ENCODE measurements around the gene C10orf71. TPM values are rescaled to one million over a fixed set of nuclear protein-coding genes. Genes with fewer than 3 reads are reported as not detected.

C10orf71 gene
- total RNA-seq, 1 donor from 2014 or later, result 0.18 TPM

DNA sequence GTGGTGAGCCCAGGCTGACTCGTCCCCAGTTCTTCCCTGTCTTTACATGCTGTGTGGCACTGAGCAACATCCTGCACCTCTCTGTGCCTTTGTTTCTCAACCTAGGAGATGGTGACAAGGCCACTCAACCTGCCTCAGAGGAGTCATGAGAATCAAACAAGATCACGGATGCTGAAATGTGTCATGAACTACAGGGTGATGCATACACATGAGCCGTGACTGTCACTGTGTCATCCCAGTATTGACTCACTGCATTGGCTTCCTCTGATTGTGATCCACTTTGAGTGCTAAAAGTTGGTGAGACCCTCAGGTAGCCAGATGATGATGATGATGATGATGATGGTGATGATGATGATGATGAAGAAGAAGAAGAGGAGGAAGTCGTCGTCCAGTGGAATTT lies 11.5 kb downstream of the C10orf71 start:
- no peak for ATAC-seq
- intact Hi-C loops (cut with DNase I), result no loop called here
- no peak for DNase-seq (ENCODE audit: low spot score)

DNA sequence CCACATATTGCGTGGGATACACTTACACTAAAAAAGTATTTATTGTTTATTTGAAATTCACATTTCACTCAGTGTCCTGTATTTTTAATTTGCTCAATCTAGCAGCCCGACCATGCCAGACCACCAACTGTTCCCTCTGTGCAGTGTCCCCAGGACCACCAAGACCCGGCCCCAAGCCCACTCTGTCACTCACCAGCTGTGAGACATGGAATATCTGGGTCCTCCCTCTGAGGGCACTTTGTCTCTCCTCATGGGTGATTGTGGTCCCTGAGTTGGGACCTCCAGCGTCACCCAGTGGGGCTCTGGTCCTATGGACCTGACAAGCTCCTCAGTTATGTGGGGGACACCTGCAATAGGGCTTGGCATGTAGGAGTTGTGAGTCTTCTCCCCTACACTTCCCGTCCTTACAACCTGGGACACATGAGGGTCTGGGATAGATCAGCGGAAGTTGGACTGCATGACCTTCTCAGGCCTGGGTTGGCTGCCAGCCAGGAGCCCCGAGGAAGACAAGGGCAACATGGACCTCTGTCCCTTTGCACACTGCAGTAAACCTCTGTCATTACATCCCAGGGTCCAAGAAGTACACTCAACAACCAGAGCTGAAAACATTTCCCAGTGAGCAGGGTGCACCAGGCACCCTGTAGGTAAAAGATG lies 12.1 kb downstream of the C10orf71 start:
- no peak for ATAC-seq
- intact Hi-C loops (cut with DNase I), result no loop called here
- DNase-seq (ENCODE audit: low spot score), result no peak

DNA sequence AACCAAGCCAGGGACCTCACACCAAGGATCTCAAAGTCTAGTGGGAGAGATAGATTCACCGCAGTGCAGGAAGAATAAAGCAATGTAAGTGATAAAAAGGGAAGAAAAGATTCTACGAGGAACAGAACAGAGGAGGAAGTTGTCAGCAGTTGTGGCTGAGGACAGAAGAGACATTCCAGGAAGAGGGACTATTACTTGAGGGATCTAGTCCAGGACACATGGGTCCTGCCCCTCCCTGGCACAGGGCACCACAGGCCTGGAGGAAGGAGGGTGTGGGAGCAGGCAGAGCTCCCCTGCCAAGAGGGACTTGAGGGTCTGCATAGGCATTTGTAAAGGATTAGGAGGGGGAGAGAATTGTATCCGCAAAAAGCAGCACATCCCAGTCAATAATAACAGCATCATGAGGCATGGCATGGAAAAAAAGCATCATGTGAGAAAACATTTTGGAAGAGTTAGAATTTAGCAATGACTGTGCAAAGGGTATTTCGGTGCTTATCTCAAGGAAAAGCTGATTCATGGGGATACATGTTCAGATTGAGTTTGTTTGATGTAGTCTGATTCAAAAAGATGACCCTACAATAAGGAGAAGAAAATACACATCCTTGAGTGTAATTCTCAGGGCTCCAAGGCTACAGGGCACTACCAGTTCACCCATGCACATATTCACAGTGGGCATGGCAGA lies 12.7 kb downstream of the C10orf71 start:
- intact Hi-C loops (cut with DNase I), result no loop called here
- DNase-seq (ENCODE audit: low spot score), result no peak
- no peak for ATAC-seq

DNA sequence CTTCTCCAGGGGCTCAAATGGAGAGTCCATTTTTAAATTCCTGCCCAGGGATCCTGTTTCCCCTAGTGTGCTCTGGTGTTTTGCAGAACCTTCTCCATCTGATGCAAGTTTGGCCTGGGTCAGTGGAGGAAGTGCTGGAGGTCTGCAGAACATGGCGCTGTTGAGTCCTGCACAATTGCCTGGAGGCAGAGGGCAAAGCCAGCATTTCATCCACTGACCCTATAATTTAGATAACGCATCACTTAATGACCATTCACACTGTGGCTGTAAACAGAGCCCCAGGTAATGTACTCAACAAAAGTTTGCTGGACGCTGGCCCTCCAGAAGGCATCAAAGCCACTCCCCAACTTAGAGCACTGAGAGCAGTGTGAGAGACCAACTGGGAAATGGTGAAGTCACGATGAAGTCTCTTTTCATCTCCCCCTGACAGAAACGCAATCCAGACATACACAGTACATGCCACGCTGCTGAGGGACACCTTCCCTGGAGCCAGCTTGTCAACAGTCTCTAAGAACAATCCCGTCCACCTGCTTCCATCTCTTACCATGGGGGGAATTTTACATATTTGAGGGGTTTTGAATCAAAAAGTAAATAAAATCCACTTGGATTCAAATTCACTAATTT lies 13.4 kb downstream of the C10orf71 start:
- intact Hi-C loops (cut with DNase I), result no loop called here
- ATAC-seq, result no peak
- no peak for DNase-seq (ENCODE audit: low spot score)

DNA sequence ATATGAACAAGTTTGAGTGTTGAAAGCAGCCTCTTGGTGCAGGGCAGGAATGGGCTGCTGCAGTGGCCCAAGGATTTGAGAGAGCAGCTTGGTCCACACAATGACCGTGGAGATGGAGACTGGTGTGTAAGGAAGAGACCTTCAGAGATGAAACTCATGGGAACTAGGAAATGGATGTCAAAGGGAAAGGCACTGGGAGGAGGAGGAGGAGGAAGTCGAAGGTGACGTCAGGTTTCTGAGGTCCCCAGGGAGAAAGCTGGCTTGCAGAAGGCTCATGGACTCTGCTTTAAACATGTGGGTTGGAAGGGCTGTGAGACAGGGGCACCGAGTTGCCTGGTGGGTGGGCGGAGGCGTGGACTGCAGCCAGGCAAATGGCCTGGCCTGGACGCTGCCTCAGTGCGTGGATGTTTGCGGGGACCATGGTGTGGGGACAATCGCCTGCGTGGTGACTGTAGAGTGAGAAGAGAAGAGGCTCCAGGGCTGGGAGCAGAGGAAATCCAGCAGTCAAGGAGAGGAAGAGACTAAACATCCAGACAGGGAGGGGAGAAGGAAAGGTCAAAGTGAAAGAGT lies 14.6 kb downstream of the C10orf71 start:
- ATAC-seq (no peak), DNase-seq (ENCODE audit: low spot score) (no peak)
- intact Hi-C loops (cut with DNase I), result no loop called here

DNA sequence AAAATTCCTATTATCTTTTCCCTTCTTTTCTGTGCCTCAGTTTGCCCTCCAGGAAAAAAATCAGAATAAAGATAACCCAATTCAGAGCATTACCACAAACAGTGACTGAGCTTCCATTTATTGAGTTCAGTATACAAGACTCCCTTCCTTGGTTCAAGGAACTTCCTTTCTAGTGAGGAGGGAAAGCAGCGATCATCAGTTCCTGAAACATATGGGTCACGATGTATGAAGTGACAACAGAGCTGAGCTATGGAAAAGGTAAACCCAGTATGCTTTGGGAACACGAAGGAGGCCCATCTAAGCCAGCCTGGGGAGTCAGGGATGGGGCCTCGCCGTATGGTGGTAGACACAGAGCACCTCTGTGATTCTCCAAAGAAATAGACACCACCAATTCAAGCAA lies 15.8 kb downstream of the C10orf71 start:
- DNase-seq (ENCODE audit: low spot score), result no peak
- intact Hi-C loops (cut with DNase I), result no loop called here
- ATAC-seq, result no peak

DNA sequence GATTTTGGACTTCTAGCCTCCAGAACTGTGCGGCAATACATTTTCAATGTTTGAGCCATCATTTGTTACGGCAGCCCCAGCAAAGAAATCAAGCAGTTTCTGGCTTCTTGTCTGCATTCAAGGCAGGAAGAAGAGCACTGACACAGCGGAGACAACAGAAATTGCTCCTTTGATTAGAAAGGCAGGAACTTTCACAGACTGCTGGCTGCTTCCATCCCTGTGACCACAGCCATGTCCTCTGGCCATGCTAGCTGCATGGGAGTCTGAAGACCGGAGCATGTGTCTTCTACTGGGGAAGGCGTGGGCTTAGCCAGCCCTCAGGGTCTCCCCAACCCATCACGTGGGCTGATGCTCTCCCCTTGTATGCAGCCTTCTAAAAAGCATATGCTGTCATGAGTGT lies 19.1 kb downstream of the C10orf71 start:
- ATAC-seq (no peak), DNase-seq (ENCODE audit: low spot score) (no peak)
- intact Hi-C loops (cut with DNase I), result no loop called here

DNA sequence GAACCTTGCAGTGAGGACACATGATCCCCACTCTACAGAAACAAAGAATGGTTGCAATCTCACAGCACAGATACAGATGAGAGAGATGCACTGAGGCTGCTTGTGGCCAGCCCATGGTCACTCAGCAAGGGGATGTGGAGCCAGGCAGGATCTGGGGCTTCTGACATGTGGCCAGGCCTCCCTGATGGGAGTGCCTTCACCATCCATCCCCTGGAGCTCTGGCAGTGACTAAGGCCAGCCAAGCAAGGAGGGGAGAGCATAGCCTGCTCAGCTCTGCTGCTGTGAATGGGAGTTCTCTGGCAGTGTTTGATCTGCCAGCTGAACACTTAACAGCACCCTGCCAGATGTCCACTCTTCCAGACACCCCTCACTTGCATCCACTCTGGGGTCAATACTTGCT lies 19.8 kb downstream of the C10orf71 start:
- intact Hi-C loops (cut with DNase I), result no loop called here
- DNase-seq (ENCODE audit: low spot score) (no peak), ATAC-seq (no peak)

DNA sequence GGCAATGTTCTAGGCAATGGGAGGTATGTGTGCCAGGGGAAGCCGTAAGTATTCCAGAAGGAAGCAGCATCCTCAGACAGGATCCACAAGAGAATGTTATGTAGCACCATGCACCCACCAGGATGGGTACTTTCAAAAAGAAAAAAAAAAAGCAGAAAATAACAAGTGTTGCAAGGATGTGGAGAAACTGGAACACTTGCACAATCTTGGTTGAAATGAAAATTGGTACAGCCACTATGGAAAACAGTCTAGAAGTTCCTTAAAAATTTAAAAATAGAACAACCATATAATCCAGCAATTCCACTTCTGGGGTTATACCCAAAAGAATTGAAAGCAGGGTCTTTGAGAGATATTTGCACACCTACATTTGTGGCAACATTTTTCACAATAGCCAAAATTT lies 20.2 kb downstream of the C10orf71 start:
- intact Hi-C loops (cut with DNase I), result no loop called here
- ATAC-seq (no peak), DNase-seq (ENCODE audit: low spot score) (no peak)

DNA sequence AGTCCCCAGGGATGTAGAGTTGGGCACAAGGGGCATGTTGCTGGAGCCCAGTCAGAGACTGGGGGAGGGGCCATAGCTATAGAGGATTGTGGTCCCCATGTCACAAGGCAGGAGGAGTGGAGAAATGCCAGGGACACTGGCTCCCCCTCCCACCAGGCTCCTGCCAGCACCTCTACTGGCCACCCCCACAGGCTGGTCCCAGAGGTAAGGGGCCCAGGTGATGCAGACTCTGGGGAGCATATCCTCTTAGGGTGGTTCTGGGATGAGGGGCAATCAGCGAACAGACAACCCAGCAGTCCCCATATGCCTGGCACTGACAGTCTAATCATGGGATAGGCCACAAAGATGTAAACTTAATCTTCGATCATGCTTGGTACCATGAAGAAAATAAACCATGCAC lies 21.2 kb downstream of the C10orf71 start:
- DNase-seq (ENCODE audit: low spot score), result no peak

DNA sequence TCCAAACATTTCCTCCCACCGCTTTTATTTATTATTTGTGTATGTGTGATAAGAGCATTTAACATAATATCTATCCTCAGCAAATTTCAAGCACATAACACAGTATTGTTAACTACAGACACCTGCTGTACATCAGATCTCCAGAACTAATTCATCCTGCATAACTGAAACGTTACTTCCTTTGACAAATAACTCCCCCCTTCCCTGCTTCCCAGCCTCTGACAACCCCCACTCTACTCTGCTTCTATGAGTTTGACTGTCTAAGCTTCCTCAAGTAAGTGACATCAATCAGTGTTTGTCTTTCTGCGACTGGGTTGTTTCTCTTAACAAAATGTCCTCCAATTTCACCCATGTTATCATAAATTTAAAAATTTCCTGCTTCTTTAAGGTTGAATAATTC lies 22.1 kb downstream of the C10orf71 start:
- no peak for DNase-seq (ENCODE audit: low spot score)
- ATAC-seq, result no peak
- intact Hi-C loops (cut with DNase I), result no loop called here

More for the DNA sequence above, 21.2 kb downstream of the C10orf71 start:
- no peak for ATAC-seq
- intact Hi-C loops (cut with DNase I), result no loop called here

DNA sequence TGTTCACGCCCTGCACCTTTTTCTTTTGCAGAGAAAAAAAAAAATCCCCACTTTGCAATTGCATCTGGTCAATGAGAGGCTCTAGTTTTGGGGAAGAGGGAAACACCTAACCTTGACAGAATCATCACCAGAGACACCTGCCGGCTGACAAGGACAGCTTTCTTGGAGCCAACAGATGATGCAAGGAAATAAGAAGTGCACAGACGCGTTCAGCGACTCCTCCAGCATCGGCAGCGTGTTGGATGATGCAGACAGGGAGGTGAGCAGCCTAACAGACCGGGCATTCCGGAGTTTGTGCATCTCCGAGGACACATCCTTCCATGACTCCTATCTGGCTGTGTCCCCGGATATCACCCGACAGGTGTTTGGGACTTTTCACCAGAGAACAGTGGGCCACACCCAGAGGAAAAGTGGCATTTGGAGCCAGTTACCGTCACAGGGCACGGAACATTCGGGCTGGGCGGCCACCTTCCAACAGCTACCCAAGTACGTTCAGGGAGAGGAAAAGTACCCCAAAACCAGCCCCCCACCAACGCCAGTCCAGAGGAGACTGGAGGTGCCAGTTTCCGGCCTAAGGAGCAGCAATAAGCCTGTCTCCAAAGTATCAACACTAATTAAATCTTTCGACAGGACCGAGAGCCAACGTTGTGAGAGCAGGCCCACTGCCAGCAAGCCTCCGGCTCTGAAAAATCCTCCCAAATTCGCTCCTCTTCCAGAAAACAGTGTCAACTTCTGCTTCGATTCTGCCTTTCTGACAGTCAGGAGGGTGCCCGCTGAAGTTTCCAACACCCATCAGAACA lies 23.6 kb downstream of the C10orf71 start:
- intact Hi-C loops (cut with DNase I), result no loop called here
- DNase-seq (ENCODE audit: low spot score) (no peak), ATAC-seq (no peak)

DNA sequence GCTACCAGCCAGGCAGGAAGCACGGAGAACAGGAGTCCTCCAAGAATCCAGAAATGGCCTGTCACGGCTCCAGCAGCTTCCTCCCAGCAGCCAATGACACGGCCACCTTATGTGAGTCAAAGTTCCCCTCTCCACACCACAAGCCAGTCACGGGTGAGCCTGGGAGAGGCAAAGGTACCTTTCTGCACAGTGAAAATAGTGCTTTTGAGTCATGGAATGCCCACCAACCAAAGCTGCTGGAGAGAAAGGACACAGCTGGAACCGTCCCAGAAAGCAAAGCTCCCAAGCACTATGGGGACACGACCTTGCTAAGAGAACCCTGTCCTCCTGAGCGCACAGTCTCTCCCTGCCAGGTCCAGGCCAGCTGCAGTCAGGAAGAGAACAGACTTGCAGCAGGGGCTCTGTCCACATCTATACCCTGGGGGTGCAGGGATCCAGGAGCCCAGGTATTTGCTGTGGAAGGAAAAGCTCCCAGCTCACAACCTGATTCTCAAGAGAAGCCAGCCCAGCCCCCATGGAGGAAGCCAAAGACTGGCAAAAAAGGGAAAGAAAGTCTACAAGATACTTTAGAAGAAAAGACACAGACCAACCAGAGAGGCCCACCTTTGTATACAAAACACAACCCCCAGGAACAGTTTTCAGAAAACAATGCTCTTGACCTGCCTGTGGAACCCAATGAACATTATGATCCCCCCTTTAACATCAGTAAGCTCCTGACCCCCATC lies 24.4 kb downstream of the C10orf71 start:
- DNase-seq (ENCODE audit: low spot score) (no peak), ATAC-seq (no peak)
- intact Hi-C loops (cut with DNase I), result no loop called here

DNA sequence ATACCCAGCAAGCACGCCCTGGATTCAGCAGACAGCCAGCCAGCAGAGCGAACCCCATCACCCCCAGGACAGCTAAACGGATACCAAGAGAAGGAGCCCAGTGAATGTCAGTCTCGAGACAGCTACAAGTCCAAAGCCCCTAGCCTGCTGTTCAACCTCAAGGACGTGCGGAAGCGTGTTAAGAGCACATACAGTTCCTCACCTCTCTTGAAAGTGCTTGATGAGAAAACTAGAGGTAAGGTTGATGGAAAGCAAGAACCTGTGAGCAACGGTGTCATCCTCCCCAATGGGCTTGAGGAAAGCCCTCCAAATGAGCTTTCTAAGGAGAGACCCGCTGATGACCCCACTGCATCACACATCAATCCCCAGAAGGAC lies 24.9 kb downstream of the C10orf71 start:
- no peak for ATAC-seq
- no peak for DNase-seq (ENCODE audit: low spot score)
- intact Hi-C loops (cut with DNase I), result no loop called here

DNA sequence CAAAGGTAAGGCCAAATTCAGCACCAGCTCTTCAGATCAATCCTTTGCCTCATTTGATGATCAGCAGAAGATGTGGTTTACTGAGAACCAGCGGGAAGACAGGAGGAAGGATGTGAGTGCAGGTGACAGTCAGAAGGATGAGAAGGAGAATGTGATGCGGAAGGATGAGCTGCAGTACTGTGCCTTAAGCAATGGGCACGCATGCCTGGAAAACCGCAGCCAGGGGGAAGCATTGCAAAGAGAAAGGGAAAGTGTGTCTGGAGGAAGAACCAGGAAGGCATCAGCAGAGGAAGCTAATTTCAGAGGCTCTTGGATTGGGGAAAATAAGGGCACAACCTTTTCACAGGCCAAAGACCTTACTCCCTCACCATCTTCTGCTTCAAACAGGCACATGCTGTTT lies 25.7 kb downstream of the C10orf71 start:
- intact Hi-C loops (cut with DNase I), result no loop called here
- ATAC-seq (no peak), DNase-seq (ENCODE audit: low spot score) (no peak)

DNA sequence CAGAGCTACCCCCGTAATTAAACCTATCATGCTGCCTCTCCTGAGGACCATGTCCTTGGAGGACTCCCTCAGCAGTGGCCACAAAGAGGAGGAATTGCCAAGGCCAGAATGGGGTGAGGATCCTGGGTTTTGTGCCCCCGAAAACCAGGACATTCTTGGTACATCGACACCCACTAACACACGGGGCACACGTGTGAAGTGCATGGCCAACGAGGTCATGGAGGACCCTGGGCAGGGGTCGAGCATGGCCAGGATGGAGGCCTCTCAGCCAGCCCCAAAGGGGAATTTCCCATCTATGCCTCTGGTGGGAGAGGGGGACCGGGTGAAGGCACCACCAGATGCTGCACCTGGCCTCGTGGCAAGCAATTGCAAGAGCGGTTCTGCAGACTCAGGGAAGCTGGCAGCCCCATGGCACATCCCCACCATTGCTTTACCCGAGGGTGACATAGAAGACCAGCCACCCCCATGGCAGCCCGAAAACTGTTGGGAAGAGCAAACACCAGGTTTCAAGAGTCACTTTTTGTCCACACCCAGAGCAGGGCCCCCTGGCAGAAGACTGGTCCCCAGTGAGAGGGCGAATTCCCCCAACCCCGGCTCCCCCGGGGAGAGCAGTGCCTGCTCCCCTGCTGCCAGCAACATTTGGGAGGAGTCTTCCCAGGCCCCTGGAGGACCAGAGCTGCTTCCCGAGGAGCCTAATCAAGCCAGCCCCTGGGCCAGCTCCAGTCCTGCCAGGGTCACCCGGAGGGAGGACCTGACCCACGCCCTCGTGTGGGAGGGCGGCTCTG lies 26.4 kb downstream of the C10orf71 start:
- DNase-seq (ENCODE audit: low spot score) (no peak), ATAC-seq (no peak)
- intact Hi-C loops (cut with DNase I), result no loop called here

DNA sequence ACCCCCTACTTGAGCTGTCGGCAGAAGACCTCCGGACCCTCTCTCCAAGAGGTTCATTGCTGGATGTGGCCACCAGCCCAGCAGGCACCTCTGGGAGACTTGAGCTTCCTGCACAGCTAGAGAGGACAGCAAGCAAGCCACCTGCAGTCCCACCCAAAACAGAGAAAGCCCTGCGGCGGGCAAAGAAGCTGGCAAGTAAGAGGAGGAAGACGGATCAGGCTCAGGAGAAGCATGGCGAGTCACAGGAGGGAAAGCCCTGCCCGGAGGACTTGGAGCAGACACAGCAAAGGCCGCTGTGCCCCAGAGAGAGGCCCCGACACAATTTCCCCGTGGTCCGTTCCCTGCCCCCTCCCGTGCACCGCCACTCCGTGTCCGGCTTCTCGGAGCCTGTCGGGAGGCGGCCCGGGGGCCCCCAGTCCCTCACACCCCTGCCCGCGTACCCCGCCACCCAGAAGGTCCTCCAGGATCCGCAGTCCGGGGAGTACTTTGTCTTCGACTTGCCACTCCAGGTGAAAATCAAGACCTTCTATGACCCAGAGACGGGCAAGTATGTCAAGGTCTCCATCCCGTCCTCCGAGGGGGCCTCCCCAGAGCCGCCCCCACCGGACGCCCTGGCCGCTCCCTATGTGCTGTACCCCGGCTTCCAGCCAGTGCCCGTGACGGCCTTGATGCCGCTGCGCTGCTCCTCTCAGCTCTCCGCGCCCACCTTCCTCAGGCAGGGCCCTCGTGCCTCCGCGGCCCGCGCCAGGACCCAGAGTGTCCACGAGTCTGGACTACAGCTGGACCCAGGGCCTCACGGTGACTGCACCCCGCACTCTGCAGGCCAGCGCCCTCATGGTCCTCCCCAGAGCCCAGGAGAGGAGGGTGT lies 27.2 kb downstream of the C10orf71 start:
- intact Hi-C loops (cut with DNase I), result no loop called here

More for the DNA sequence above, 27.2 kb downstream of the C10orf71 start:
- no peak for DNase-seq (ENCODE audit: low spot score)
- no peak for ATAC-seq
